SK-N-SH (cell line): ENCODE results near the gene HDLBP.

Experiments
- EZH2phosphoT487 ChIP-seq: fragments of 200-600 bp; sonication (generic); IDR thresholded peaks from 2 replicates; pipeline ENCODE4 v1.6.1; 2017; ENCODE audit warnings: low read depth, mixed run types, mild to moderate bottlenecking, antibody characterized with exemption, moderate library complexity, borderline replicate concordance
- GABPA ChIP-seq: IDR thresholded peaks from 2 replicates; pipeline ENCODE4 v1.4.0; 2012; ENCODE audit warnings: low read depth, mild to moderate bottlenecking
- RFX5 ChIP-seq: IDR thresholded peaks from 2 replicates; pipeline ENCODE4 v1.6.1; 2012; ENCODE audit warnings: mild to moderate bottlenecking, improper control_type of control experiment, low read length
- TF ChIP-seq, protein P1 (sequence below): IDR thresholded peaks from 2 replicates; pipeline ENCODE4 v1.6.1; 2012; ENCODE audit warnings: mild to moderate bottlenecking, low read depth, low read length, moderate library complexity

GRCh38 chr2:241255542-241256167, 59.8 kb downstream of the HDLBP start:
- TF ChIP-seq RFX5 (no peak), EZH2phosphoT487 (no peak), GABPA (no peak)
- TF ChIP-seq, protein P1, sequence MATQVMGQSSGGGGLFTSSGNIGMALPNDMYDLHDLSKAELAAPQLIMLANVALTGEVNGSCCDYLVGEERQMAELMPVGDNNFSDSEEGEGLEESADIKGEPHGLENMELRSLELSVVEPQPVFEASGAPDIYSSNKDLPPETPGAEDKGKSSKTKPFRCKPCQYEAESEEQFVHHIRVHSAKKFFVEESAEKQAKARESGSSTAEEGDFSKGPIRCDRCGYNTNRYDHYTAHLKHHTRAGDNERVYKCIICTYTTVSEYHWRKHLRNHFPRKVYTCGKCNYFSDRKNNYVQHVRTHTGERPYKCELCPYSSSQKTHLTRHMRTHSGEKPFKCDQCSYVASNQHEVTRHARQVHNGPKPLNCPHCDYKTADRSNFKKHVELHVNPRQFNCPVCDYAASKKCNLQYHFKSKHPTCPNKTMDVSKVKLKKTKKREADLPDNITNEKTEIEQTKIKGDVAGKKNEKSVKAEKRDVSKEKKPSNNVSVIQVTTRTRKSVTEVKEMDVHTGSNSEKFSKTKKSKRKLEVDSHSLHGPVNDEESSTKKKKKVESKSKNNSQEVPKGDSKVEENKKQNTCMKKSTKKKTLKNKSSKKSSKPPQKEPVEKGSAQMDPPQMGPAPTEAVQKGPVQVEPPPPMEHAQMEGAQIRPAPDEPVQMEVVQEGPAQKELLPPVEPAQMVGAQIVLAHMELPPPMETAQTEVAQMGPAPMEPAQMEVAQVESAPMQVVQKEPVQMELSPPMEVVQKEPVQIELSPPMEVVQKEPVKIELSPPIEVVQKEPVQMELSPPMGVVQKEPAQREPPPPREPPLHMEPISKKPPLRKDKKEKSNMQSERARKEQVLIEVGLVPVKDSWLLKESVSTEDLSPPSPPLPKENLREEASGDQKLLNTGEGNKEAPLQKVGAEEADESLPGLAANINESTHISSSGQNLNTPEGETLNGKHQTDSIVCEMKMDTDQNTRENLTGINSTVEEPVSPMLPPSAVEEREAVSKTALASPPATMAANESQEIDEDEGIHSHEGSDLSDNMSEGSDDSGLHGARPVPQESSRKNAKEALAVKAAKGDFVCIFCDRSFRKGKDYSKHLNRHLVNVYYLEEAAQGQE, result no peak
